Measurements from ENCODE around the gene PARVA.

DNA sequence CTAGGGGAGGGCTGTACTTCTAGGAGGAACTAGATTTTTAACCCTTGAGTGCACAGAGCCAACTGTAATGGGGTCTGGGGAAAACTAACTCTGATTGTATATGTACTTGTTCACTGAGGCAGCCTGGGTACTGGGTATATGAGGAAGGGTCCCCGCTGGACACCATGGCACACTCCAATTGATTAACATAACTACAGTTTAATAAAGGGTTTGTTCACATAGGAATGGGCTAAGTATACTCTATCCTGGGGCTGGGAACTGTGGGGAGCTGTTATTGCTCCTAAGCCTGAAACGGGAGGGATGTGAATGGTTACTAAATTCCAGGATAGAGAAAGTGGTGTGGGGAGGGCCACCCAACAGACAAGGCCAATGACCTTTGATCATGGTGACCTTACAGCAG is 67.6 kb downstream of the PARVA start:
- TF ChIP-seq, protein P1, sequence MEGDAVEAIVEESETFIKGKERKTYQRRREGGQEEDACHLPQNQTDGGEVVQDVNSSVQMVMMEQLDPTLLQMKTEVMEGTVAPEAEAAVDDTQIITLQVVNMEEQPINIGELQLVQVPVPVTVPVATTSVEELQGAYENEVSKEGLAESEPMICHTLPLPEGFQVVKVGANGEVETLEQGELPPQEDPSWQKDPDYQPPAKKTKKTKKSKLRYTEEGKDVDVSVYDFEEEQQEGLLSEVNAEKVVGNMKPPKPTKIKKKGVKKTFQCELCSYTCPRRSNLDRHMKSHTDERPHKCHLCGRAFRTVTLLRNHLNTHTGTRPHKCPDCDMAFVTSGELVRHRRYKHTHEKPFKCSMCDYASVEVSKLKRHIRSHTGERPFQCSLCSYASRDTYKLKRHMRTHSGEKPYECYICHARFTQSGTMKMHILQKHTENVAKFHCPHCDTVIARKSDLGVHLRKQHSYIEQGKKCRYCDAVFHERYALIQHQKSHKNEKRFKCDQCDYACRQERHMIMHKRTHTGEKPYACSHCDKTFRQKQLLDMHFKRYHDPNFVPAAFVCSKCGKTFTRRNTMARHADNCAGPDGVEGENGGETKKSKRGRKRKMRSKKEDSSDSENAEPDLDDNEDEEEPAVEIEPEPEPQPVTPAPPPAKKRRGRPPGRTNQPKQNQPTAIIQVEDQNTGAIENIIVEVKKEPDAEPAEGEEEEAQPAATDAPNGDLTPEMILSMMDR (IDR thresholded peaks at IDR 0.05): no peak
- TF ChIP-seq ZFX (IDR thresholded peaks at IDR 0.05; ENCODE audit: borderline replicate concordance): no peak
